Muscle of leg (tissue), 11 donors: Measurements from ENCODE around the gene NEDD9. TPM values are rescaled to one million over a fixed set of nuclear protein-coding genes. Genes with fewer than 3 reads are reported as not detected.
A peak's percentile ranks its signal among the peaks of the same experiment; 100 is the strongest.

Source experiments
- DNase-seq: peaks from one replicate; pipeline ENCODE4 v3.0.0; 2013
- H3K27ac ChIP-seq: one replicate; pipeline ENCODE4 v1.5.1; 2013; ENCODE audit warnings: mild to moderate bottlenecking, low read length, control low read depth
- H3K27me3 ChIP-seq: one replicate; pipeline ENCODE4 v1.6.1; 2013; ENCODE audit warnings: low read length; ENCODE audit not compliant: control insufficient read depth, insufficient read depth
- H3K36me3 ChIP-seq: one replicate; pipeline ENCODE4 v1.6.1; 2013; ENCODE audit warnings: low read length; ENCODE audit not compliant: control insufficient read depth, insufficient read depth
- H3K4me1 ChIP-seq: one replicate; pipeline ENCODE4 v1.6.1; 2013; ENCODE audit warnings: low read length; ENCODE audit not compliant: control insufficient read depth, insufficient read depth
- H3K4me3 ChIP-seq: one replicate; pipeline ENCODE4 v1.5.1; 2013; ENCODE audit warnings: low read length, control low read depth
- H3K9me3 ChIP-seq: replicated peaks from 2 replicates; pipeline ENCODE4 v1.6.1; 2013; ENCODE audit warnings: low read depth, low read length; ENCODE audit not compliant: control insufficient read depth
- WGBS: methylation state at CpG from one replicate; pipeline ENCODE4 v1.1.5; 2013; ENCODE audit warnings: missing lambda C conversion rate; ENCODE audit not compliant: insufficient coverage; 5-methylcytosine and 5-hydroxymethylcytosine counted together
- polyA plus RNA-seq, 8 donors: library from polyadenylated mRNA; unstranded; fragments of 120-200 nt; gene quantifications; one replicate each; pipeline versions ENCODE4 v1.2.1 to v1.2.3, GENCODE V29; 2013; ENCODE audit warnings: inconsistent platforms in 1 of 8, low replicate concordance in 1 of 8; ENCODE audit not compliant: insufficient read length in 8 of 8, insufficient read depth in 1 of 8
- total RNA-seq: library from RNA; stranded (reverse); fragments of 120-200 nt; gene quantifications from one replicate; pipeline ENCODE4 v1.2.4, GENCODE V29; 2013

The NEDD9 gene
- total and polyA plus RNA-seq, 9 donors: 7.3 to 18.4 (median 12.7) TPM

GRCh38 chr6:11262242-11262641, 29.8 kb upstream of the NEDD9 start:
- Histone ChIP-seq H3K27ac (peak overlapping the region; percentile 62), H3K27me3 (no peaks in the 10 kb centered on the region), H3K36me3 (no peaks in the 10 kb centered on the region), H3K4me3 (no peak overlapping the region), H3K9me3 (no peaks in the 10 kb centered on the region), H3K4me1 (peaks cover 7% of the 10 kb centered on the region)
- WGBS: 42% methylated on average over 2 of the region's 4 CpGs
- DNase-seq: peak; percentile 87

- no peaks in the 10 kb centered on the region for H3K9me3 ChIP-seq
- H3K4me3 ChIP-seq: no peak overlapping the region
- H3K27ac ChIP-seq: no peak overlapping the region
- no peak for DNase-seq
- WGBS: 100% methylated on average over 1 of the region's 4 CpGs
- no peaks in the 10 kb centered on the region for H3K27me3 ChIP-seq
- H3K36me3 ChIP-seq: no peaks in the 10 kb centered on the region
- peaks cover 7% of the 10 kb centered on the region for H3K4me1 ChIP-seq
Observed at GRCh38 chr6:11260249-11261038, 28.0 kb upstream of the NEDD9 start.

GRCh38 chr6:11258260-11259237, 26.1 kb upstream of the NEDD9 start:
- Histone ChIP-seq H3K9me3 (no peaks in the 10 kb centered on the region), H3K4me3 (no peak overlapping the region), H3K4me1 (peaks cover 7% of the 10 kb centered on the region), H3K27me3 (no peaks in the 10 kb centered on the region), H3K27ac (no peak overlapping the region), H3K36me3 (no peaks in the 10 kb centered on the region)
- no CpG with 5 or more reads among the region's 2 CpGs for WGBS
- no peak for DNase-seq

GRCh38 chr6:11255610-11256009, 23.1 kb upstream of the NEDD9 start:
- 80% methylated on average over 1 of the region's 5 CpGs for WGBS
- H3K4me1 ChIP-seq: peaks cover 16% of the 10 kb centered on the region
- H3K4me3 ChIP-seq: no peak overlapping the region
- no peaks in the 10 kb centered on the region for H3K27me3 ChIP-seq
- no peak for DNase-seq
- no peak overlapping the region for H3K27ac ChIP-seq
- H3K9me3 ChIP-seq: no peaks in the 10 kb centered on the region
- H3K36me3 ChIP-seq: no peaks in the 10 kb centered on the region

GRCh38 chr6:11253594-11253993, 21.1 kb upstream of the NEDD9 start:
- H3K27me3 ChIP-seq: no peaks in the 10 kb centered on the region
- no CpG with 5 or more reads among the region's 1 CpG for WGBS
- peaks cover 22% of the 10 kb centered on the region for H3K4me1 ChIP-seq
- peaks cover 5% of the 10 kb centered on the region for H3K9me3 ChIP-seq
- H3K4me3 ChIP-seq: no peak overlapping the region
- H3K27ac ChIP-seq: no peak overlapping the region
- DNase-seq: no peak
- H3K36me3 ChIP-seq: no peaks in the 10 kb centered on the region

GRCh38 chr6:11251553-11252360, 19.3 kb upstream of the NEDD9 start:
- H3K27me3 ChIP-seq: no peaks in the 10 kb centered on the region
- peaks cover 23% of the 10 kb centered on the region for H3K4me1 ChIP-seq
- H3K4me3 ChIP-seq: no peak overlapping the region
- no peaks in the 10 kb centered on the region for H3K36me3 ChIP-seq
- peak overlapping the region; percentile 71 for H3K27ac ChIP-seq
- peaks cover 5% of the 10 kb centered on the region for H3K9me3 ChIP-seq
- WGBS: 48% methylated on average over 3 of the region's 7 CpGs
- peak; percentile 83 for DNase-seq

GRCh38 chr6:11250108-11250507, 17.6 kb upstream of the NEDD9 start:
- H3K9me3 ChIP-seq: peaks cover 5% of the 10 kb centered on the region
- no peaks in the 10 kb centered on the region for H3K27me3 ChIP-seq
- no peak overlapping the region for H3K27ac ChIP-seq
- no peaks in the 10 kb centered on the region for H3K36me3 ChIP-seq
- peak; percentile 68 for DNase-seq
- no CpG with 5 or more reads among the region's 1 CpG for WGBS
- H3K4me1 ChIP-seq: peaks cover 27% of the 10 kb centered on the region
- no peak overlapping the region for H3K4me3 ChIP-seq

- WGBS: 100% methylated on average over 3 of the region's 3 CpGs
Observed at GRCh38 chr6:11248974-11249761, 16.7 kb upstream of the NEDD9 start.

GRCh38 chr6:11246722-11247121, 14.3 kb upstream of the NEDD9 start:
- H3K27ac ChIP-seq: peak overlapping the region; percentile 70
- no peak for DNase-seq
- H3K4me1 ChIP-seq: peaks cover 18% of the 10 kb centered on the region
- peaks cover 5% of the 10 kb centered on the region for H3K9me3 ChIP-seq
- no peaks in the 10 kb centered on the region for H3K36me3 ChIP-seq
- no peaks in the 10 kb centered on the region for H3K27me3 ChIP-seq
- 78% methylated on average over 6 of the region's 6 CpGs for WGBS
- no peak overlapping the region for H3K4me3 ChIP-seq

More at GRCh38 chr6:11248974-11249761, 16.7 kb upstream of the NEDD9 start:
- Histone ChIP-seq H3K9me3 (peaks cover 5% of the 10 kb centered on the region), H3K27ac (no peak overlapping the region), H3K36me3 (no peaks in the 10 kb centered on the region), H3K4me1 (peaks cover 27% of the 10 kb centered on the region), H3K27me3 (no peaks in the 10 kb centered on the region), H3K4me3 (no peak overlapping the region)
- DNase-seq: no peak
